OCI-LY3 (cell line): ENCODE results near the gene COX8C.

Source experiments
- EZH2phosphoT487 ChIP-seq: fragments of 200-600 bp; shearing (Covaris generic); IDR thresholded peaks from 2 replicates; pipeline ENCODE4 v1.6.1; 2018; ENCODE audit warnings: antibody characterized with exemption, mixed run types, low read depth
- TF ChIP-seq, protein P1 (sequence below): fragments of 200-600, 300-600 bp; sonication (generic); IDR thresholded peaks from 2 replicates; pipeline ENCODE4 v1.5.1; 2014; ENCODE audit warnings: antibody characterized with exemption, low read length, low read depth

DNA sequence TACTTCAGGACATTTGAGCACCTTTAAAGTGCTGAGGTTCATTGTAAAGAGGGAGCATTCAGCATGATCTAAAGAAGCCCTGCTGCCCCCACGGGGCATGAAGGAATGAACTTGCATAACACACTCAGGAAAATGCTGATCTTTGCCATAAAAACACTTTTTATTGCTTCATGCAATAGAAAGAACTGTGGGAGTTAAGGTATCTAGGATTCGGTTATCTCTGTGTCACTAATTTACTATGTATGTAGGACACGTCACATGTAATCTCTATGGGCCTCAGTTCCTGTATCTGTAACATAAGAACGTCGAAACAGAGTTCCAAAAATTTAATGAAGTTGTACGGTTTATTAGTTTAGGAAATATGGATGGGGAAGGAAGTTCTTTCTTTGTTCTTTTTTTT lies 47.1 kb upstream of the COX8C start:
- TF ChIP-seq, protein P1, sequence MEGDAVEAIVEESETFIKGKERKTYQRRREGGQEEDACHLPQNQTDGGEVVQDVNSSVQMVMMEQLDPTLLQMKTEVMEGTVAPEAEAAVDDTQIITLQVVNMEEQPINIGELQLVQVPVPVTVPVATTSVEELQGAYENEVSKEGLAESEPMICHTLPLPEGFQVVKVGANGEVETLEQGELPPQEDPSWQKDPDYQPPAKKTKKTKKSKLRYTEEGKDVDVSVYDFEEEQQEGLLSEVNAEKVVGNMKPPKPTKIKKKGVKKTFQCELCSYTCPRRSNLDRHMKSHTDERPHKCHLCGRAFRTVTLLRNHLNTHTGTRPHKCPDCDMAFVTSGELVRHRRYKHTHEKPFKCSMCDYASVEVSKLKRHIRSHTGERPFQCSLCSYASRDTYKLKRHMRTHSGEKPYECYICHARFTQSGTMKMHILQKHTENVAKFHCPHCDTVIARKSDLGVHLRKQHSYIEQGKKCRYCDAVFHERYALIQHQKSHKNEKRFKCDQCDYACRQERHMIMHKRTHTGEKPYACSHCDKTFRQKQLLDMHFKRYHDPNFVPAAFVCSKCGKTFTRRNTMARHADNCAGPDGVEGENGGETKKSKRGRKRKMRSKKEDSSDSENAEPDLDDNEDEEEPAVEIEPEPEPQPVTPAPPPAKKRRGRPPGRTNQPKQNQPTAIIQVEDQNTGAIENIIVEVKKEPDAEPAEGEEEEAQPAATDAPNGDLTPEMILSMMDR: no peak
- TF ChIP-seq EZH2phosphoT487: no peak
